Aorta (tissue), 5 donors: ENCODE data around the gene CLDND2. TPM values are rescaled to one million over a fixed set of nuclear protein-coding genes. Genes with fewer than 3 reads are reported as not detected.

Experiments
- ATAC-seq: fragments of 200-7000 bp; cut with Tn5 transposase; one replicate; pipeline ENCODE4 v1.9.1; 2022; ENCODE audit warnings: moderate library complexity; ENCODE audit not compliant: low FRiP score
- DNase-seq, 2 donors: peaks; one replicate each; pipeline ENCODE4 v3.0.0-alpha.2; 2020
- H3K27ac ChIP-seq, 2 donors: one replicate each; pipeline ENCODE4 v1.5.1; 2013; ENCODE audit warnings: low read length in 2 of 2, mild to moderate bottlenecking in 2 of 2, moderate library complexity in 2 of 2, control low read depth in 1 of 2, inconsistent platforms in 1 of 2, low read depth in 1 of 2
- H3K27me3 ChIP-seq, 2 donors: one replicate each; pipeline ENCODE4 v1.6.1; 2013; ENCODE audit warnings: control low read depth in 1 of 2, low read length in 1 of 2, mild to moderate bottlenecking in 1 of 2, moderate library complexity in 1 of 2; ENCODE audit not compliant: insufficient read depth in 2 of 2, control insufficient read depth in 1 of 2
- H3K36me3 ChIP-seq, 2 donors: one replicate each; pipeline ENCODE4 v1.6.1; 2013; ENCODE audit warnings: control low read depth in 1 of 2, low read length in 1 of 2, mild to moderate bottlenecking in 1 of 2; ENCODE audit not compliant: insufficient read depth in 2 of 2, control insufficient read depth in 1 of 2
- H3K4me1 ChIP-seq, 2 donors: one replicate each; pipeline ENCODE4 v1.6.1; 2013; ENCODE audit warnings: low read length in 2 of 2, control low read depth in 1 of 2, mild to moderate bottlenecking in 1 of 2, moderate library complexity in 1 of 2; ENCODE audit not compliant: insufficient read depth in 2 of 2, control insufficient read depth in 1 of 2
- H3K4me3 ChIP-seq, 2 donors: one replicate each; pipeline ENCODE4 v1.5.1; 2013; ENCODE audit warnings: low read length in 2 of 2, control low read depth in 1 of 2, mild to moderate bottlenecking in 1 of 2
- H3K9me3 ChIP-seq: one replicate; pipeline ENCODE4 v1.6.1; 2013; ENCODE audit warnings: mild to moderate bottlenecking, low read length; ENCODE audit not compliant: control insufficient read depth
- WGBS, 2 donors: extraction: QIAGEN DNeasy Blood & Tissue Kit; methylation state at CpG; one replicate each; pipeline ENCODE4 v1.1.7; 2013; 5-methylcytosine and 5-hydroxymethylcytosine counted together
- intact Hi-C, 2 donors: fragments of 100-400 bp; cut with DNase I; formaldehyde crosslinking; loops; one replicate each; pipeline versions ENCODE4 v1.14.2 to v1.15.0; 2022
- polyA plus RNA-seq, 2 donors: library from polyadenylated mRNA; stranded (reverse); fragments of 200-250 nt; gene quantifications; one replicate each; pipeline ENCODE4 v1.2.3, GENCODE V29; 2013
- total RNA-seq, 2 donors: library from RNA; stranded (reverse); fragmentation: NEBNext Ultra II Directional; extraction: Animal tissue kit (Norgen Biotek cat#: 25700); gene quantifications; one replicate each; pipeline ENCODE4 v1.2.1, GENCODE V29; 2021
- donor health status: healthy with polysubstance abuse.
- donor health status: Bipolar disorder and iron deficiency.
- donor health status: DM: no; HTN: no; CAD: no.
- donor health status: DM: no; HTN: no; CAD: no.
- donor health status: DM: yes; HTN: yes; CAD: no.

CLDND2 gene
- total and polyA plus RNA-seq, 4 donors: 0.87 to 3.5 (median 2.0) TPM; not detected in 1

DNA sequence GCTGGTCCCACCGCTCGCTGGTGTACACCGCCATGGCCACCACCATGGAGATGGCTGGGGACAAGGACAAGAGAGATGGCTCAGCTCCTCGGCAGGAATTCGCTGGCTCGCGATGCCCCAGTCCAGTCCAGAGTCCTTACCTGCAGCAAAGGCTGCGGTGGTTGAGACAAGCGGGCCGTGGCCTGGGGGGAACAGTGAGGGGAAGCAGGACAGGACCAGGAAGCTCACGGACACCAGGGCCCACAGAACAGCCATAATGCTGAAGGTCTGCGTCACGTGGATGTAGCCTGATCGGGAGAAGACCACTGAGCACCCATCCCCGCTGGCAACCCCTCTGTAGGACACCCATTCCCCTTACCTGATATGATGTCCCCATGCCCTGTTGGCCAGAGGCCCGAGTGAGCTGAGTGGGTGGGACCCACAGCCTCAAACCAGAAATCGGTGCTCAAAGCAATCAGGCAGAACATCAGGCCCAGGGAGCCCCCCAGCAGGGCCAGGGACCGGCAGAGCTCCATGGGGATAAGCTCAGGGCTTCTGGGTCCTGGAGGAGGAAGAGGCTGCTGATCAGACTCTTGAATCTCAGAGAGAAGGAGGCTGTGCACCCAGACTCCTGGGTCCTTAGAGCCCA is 3.3 kb upstream of the CLDND2 start:
- H3K27ac ChIP-seq: no peak overlapping the region
- no peak overlapping the region for H3K4me3 ChIP-seq
- H3K36me3 ChIP-seq: no peaks in the 10 kb centered on the region
- no peaks in the 10 kb centered on the region for H3K9me3 ChIP-seq
- intact Hi-C loops: no loop called here
- no peaks in the 10 kb centered on the region for H3K27me3 ChIP-seq
- 82 to 87% methylated on average over 18 of the region's 18 CpGs for WGBS, 2 donors
- DNase-seq (peak in 1 of 2 donors; percentile 73), ATAC-seq (no peak)
- no peaks in the 10 kb centered on the region for H3K4me1 ChIP-seq

DNA sequence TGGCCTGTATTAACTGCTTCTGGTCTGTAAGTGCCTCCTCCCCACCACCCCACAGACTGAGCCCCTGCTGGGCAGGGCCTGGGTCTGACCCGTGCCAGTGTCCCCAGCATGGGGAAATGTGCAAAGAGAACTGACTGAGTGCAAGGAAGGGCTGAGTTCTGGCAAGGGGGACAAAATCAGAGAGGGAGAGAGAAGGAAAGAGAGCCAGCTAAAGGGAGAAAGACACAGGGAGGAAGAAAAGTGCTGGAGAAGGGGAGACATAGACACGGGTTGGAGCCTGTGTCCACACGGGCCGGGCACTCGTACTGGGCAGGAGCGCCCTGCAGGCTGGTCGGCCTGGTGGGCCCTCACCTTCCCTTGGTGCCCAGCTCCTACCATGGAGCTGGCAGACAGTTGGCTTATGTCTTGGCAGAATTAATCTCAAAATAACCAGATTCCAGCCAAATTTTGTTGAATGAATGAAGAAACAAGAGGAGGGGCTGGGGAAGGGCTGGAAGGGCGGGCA is 2.4 kb upstream of the CLDND2 start:
- Histone ChIP-seq H3K4me1 (no peaks in the 10 kb centered on the region), H3K36me3 (no peaks in the 10 kb centered on the region), H3K27me3 (no peaks in the 10 kb centered on the region), H3K27ac (no peak overlapping the region), H3K4me3 (no peak overlapping the region), H3K9me3 (no peaks in the 10 kb centered on the region)
- ATAC-seq (no peak), DNase-seq (no peak)
- WGBS, 2 donors: 63 to 70% methylated on average over 8 of the region's 8 CpGs
- intact Hi-C loops: no loop called here

DNA sequence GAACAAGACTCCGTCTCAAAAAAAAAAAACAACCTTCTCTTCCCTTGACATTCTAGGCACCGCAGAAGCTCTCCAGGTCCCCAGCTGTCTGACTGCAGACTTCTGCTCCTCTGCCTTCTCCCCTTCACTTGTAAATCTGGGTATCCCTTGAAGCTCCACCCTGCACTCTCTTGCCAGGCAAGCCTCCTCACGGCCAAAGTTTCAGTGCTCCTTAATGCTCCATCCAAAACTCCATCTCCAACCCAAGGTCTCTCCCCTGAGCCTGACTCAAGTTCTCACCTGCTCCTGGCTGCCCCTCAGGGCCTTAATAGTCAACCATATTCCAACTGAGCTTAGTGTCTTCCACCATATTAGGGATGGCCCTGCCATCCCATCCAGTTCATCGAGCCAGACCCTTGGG is 1.4 kb upstream of the CLDND2 start:
- H3K27ac ChIP-seq: no peak overlapping the region
- 67 to 74% methylated on average over 4 of the region's 4 CpGs for WGBS, 2 donors
- no peak overlapping the region for H3K4me3 ChIP-seq
- DNase-seq (no peak), ATAC-seq (no peak)
- intact Hi-C loops: no loop called here
- H3K36me3 ChIP-seq: no peaks in the 10 kb centered on the region
- no peaks in the 10 kb centered on the region for H3K9me3 ChIP-seq
- no peaks in the 10 kb centered on the region for H3K27me3 ChIP-seq
- H3K4me1 ChIP-seq: no peaks in the 10 kb centered on the region

- H3K27me3 ChIP-seq: no peaks in the 10 kb centered on the region
- H3K27ac ChIP-seq: peak overlapping the region in 1 of 2 donors; percentile 4
- no peaks in the 10 kb centered on the region for H3K36me3 ChIP-seq
- ATAC-seq: peak; percentile 96
- no peaks in the 10 kb centered on the region for H3K9me3 ChIP-seq
- DNase-seq: peak; percentile 100
- peak overlapping the region; percentile 4 to 65 for H3K4me3 ChIP-seq
- intact Hi-C loops: loop anchor here in 1 of 2 donors (1.0 to 5.0 kb wide), 3 partner anchors 27 to 335 kb away; no protein-coding TSS in a partner anchor
- no peaks in the 10 kb centered on the region for H3K4me1 ChIP-seq
- WGBS, 2 donors: 1% methylated on average over 56 to 64 of the region's 64 CpGs
Observed at GRCh38 chr19:51367565-51368365, 1.0 kb downstream of the CLDND2 start.

GRCh38 chr19:51367255-51367564 is 1.6 kb downstream of the CLDND2 start:
- H3K36me3 ChIP-seq: no peaks in the 10 kb centered on the region
- DNase-seq (peak in 1 of 2 donors; percentile 74), ATAC-seq (no peak)
- WGBS, 2 donors: 0 to 1% methylated on average over 13 to 15 of the region's 15 CpGs
- intact Hi-C loops: loop anchor here in 1 of 2 donors (1.0 to 5.0 kb wide), 3 partner anchors 27 to 335 kb away; no protein-coding TSS in a partner anchor
- H3K9me3 ChIP-seq: no peaks in the 10 kb centered on the region
- peak overlapping the region; percentile 34 to 46 for H3K4me3 ChIP-seq
- H3K4me1 ChIP-seq: no peaks in the 10 kb centered on the region
- peak overlapping the region; percentile 18 to 86 for H3K27ac ChIP-seq
- no peaks in the 10 kb centered on the region for H3K27me3 ChIP-seq

GRCh38 chr19:51366389-51367254 is 2.2 kb downstream of the CLDND2 start:
- no peaks in the 10 kb centered on the region for H3K4me1 ChIP-seq
- peak overlapping the region; percentile 46 to 54 for H3K4me3 ChIP-seq
- H3K36me3 ChIP-seq: no peaks in the 10 kb centered on the region
- no peaks in the 10 kb centered on the region for H3K9me3 ChIP-seq
- intact Hi-C loops: loop anchor here in 1 of 2 donors (1.0 to 5.0 kb wide), 3 partner anchors 27 to 336 kb away; no protein-coding TSS in a partner anchor
- DNase-seq: peak; percentile 98 to 99
- ATAC-seq: peak; percentile 90
- peak overlapping the region; percentile 18 to 86 for H3K27ac ChIP-seq
- 0 to 1% methylated on average over 46 to 54 of the region's 54 CpGs for WGBS, 2 donors
- no peaks in the 10 kb centered on the region for H3K27me3 ChIP-seq

DNA sequence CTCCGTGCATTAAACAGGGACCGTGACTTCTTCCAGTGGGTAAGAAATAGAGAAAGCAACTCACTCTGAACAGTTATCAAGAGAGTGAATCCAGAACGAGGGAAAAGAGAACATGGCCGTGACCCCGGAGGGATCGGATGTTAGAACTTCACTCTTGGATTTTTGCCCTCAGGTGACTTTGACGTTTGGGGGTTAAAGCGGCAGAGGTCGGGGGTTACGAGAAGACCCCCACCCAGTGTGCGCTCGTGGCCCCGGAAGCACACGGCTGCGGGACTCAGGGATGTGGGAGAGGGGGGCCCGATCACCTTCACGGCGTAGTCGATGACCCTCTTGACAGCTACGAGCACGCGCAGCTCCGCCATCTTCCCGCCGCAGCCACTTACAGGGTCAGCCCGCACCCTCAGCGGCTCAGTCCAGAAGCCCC is 2.8 kb downstream of the CLDND2 start, which contains the start of gene ETFB:
Gene ETFB (minus strand): TSS at position 424 of the 424 bp plus-strand sequence. CDS start 62 bp downstream, at position 362.
- intact Hi-C loops: loop anchor here in 1 of 2 donors (5.0 kb wide), 1 partner anchor 336 kb away; no protein-coding TSS in a partner anchor
- 0% methylated on average over 27 of the region's 27 CpGs for WGBS, 2 donors
- Histone ChIP-seq H3K27me3 (no peaks in the 10 kb centered on the region), H3K4me3 (peak within 1 kb of the TSS; percentile 54 to 58), H3K4me1 (no peaks in the 10 kb centered on the region), H3K36me3 (no peaks in the 10 kb centered on the region), H3K9me3 (no peaks in the 10 kb centered on the region), H3K27ac (peak within 1 kb of the TSS; percentile 18 to 86)
- no peak for ATAC-seq
- no peak for DNase-seq
